Erythroblast (primary cell): ENCODE results near the gene CDH9.

Source experiments
- GATA1 ChIP-seq: IDR thresholded peaks from 2 replicates; pipeline ENCODE4 v1.6.1; 2011; ENCODE audit warnings: low read depth, mild to moderate bottlenecking, control low read depth, low read length, moderate library complexity
- POLR2A ChIP-seq: IDR thresholded peaks from 2 replicates; pipeline ENCODE4 v1.6.1; 2011; ENCODE audit warnings: mild to moderate bottlenecking, low read length

GRCh38 chr5:26948921-26949320 is 89.5 kb downstream of the CDH9 start:
- TF ChIP-seq POLR2A (no peak), GATA1 (no peak)
